NCI-H1694 (cell line): Measurements from ENCODE around the gene SLC26A1.

ENCODE experiments used
- DNase-seq: peaks from one replicate; lab custom pipeline; 2025; lab: John Stamatoyannopoulos, UW

SLC26A1 gene

GRCh38 chr4:998096-998691 lies 5.0 kb upstream of the SLC26A1 start:
- DNase-seq: no peak

DNA sequence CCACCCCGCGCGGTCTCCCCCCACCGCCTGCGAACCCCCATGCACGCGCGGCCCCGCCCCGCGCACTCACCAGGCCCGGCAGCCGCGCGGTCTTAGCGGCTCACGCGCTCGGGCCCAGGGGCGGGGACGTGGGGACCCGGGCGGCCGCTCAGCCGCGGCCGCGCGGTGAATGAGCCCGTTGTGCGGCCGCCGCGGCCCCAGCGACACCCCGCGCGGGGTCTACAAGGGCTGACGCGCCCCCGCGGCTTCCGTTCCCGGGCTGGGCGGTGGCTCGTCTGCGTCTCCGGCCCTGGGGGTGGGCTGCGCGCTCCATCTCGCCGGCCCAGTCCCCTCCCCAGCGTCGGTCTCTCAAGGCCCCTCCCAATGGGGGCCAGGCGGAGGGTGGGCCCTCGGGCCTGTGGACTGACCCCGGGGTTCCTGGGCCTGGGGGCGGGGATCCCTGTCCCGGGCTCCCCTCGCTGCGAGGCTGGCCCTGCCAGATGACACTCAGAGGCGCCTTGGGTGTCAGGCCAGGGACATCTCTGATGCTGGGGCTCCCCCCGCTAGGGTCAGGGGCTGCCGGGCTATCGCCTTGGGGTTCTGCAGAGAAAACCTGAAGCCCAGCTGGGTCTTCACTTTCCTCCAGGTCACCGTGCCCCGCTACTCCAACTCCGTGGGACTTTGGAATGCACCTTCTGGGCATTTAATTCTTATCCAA lies 4.3 kb upstream of the SLC26A1 start:
- DNase-seq: no peak

GRCh38 chr4:996997-997374 lies 3.8 kb upstream of the SLC26A1 start:
- DNase-seq: no peak

DNA sequence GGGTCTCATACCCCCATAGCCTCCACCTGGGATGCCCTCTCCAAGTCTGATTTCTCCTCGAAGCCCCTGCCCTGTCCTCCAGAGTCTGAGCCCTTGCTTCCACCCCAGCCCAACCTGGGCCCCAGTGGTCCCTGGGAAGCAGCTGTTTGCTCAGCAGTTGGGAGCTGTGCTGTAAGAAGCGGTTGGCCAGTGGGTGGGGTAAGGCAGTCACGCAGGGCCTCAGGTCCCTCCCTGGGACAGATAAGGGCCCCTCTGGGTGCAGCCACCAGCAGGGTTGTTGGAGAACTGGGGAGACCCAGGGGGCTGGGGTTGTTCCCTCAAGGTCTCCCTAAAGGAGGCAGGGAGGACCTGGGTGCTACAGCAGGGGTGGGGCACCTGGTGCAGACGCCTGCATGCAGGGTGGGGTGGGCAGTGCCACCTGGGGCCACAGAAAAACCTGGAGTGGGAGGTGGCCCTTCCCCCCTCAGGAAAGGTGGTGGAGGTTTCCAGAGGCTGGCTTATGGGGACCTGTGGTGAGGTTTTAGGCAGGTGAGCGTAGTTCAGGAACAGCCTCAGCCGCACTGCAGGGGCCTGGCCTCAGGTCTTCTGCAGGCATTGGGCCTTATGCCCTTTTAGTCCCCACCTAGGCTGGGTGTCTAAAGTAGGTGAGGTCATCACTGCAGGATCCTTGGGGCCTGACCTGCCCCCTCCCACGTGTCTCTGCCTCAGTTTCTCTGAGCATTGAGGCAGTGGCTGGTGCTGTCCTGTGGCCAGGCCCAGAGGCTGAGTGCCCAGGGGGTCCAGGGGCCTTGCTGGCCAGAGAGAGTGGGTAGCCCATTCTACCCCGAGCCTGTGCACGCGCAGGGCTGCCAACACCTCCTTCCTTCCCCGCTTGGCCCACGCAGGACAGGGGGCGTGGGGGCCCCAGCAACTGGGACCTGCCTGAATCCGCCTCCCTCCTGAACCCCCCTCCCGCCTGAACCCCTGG lies 3.1 kb upstream of the SLC26A1 start:
- DNase-seq: no peak

- DNase-seq: no peak
These were observed 2.3 kb upstream of the SLC26A1 start for GRCh38 chr4:995311-996026.

DNA sequence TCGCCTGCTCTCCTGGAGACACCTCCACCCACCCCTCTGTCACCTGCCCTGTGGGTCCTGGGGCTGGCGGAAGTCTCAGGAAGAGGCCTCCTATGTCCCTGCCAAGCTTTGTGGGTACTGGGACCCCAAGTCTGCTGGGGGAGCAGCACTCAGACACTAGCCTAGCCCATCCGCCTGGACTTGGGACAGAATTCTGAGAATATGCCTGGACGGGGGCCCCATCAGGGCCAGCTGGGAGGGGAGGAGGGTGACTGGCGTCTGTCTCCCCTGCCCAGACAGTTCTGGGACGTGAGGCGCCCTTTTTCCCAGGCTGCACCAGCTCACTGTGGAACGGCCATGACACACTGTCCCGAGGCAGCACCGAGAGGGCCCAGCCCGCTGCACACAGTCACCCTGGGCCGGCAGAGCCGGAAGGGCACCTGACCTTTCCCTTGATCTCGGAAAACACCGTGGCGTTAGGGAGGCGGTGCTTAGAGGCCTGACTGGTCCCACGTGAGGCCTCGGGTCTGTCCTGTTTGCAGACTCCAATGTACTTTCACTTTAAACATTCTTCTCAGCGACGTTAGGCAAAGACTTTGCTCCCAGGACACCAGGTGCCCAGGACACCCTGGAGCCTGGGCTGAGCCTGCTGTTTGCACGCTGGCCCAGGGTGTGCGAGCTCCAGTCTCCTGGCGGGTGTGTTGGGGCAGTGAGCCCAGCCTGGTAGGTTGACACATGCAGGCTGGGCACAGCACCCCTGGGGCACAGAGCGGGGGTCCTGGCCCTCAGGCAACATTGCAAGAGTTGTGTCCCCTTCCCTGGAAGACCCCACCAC lies 700 bp downstream of the SLC26A1 start:
- no peak for DNase-seq

DNA sequence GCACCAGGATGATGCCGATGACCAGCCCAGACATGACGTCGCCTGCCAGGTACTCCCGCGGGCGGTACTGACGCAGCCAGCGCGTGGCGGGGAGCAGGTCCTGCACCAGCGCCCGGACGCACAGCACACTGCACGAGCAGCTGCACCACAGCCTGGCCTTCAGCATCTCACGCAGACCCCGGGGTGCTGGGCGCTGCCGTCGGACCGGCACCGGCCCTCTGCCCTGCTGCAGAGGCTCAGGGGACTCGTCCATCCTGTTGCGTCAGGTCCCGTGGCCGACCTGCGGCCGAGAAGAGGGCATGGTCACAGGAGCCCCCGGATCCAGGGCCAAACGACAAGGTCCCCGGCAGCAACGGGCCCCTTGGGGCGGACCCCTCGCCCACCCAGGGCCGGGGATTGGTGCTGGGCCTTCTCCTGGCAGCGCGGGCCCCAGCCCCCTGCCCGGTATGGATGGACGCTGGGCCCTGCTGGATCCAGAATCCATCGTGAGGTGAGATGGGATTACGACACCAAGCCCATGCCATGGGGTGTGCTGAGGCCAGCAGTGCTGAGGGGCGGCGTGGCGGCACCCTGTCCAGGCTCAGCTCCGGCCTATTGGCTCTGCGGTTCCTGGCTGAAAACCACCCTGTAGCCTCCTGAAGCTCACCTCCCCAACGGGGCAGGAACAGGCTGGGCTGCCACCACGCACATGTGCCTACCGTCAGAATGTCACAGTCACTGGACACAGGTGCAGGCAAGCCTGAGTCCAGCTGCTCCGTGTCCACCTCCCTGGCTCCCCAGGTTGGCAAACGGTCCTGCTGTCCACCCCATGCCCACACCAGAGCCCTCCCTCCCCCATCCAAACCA lies 1.5 kb downstream of the SLC26A1 start:
- no peak for DNase-seq

DNA sequence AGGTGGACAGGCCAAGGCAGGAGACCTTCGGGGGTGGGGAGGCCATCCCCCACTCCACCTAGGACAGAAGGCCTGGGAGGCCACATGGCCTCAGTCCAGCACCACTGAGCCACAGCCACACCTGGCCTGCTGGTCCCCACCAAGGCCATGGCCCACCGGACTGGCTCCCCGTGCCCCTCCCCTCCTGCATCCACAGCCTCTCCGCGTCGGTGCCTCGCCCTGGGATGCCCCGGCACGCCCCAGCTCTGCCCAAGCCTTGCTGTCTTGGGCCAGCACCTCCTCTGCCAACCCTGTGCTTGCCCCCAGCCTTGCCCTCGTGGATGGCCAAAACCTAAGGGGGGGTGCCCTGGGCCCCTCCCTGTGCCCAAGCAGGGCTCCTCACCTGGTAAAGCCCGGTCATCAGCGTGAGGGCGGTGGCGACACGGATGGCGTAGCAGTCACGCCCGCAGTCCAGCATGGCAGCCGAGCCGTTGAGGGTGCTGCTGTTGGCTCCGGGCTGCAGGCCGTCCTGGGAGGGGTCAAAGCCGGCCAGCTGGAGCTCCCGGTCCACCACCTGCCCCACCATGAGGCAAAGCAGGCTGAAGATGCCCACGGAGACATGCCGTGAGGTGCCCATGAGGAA lies 2.3 kb downstream of the SLC26A1 start:
- no peak for DNase-seq

GRCh38 chr4:989722-990471 lies 3.3 kb downstream of the SLC26A1 start:
- no peak for DNase-seq

- no peak for DNase-seq
These were observed 4.2 kb downstream of the SLC26A1 start for GRCh38 chr4:988726-989721.

GRCh38 chr4:987624-988513 lies 5.3 kb downstream of the SLC26A1 start:
- DNase-seq: no peak

GRCh38 chr4:986879-987623 lies 6.2 kb downstream of the SLC26A1 start, which contains the start of gene IDUA:
IDUA (plus strand) TSS chr4:987044; CDS start chr4:987085, 41 bp downstream.
- DNase-seq: peak; percentile 40

DNA sequence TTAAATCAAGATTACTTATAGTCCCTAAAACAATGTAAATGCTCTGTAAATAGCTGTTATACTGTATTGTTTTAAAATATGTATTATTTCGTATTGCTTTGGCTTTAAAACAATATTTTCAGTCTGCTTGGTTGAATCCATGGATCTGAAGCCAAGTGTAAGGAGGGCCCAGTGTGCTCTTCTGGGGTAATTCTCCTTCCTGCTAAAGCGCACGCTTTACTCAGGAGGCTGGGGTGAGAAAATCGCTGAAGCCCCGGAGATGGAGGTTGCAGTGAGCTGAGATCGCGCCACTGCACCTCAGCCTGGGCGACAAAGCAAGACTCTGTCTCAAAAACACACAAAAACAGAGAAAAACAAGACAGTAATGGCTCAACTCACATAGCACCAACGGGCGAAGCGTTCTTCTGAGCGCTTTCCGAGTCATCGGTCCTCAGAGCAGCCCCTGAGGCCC lies 6.8 kb downstream of the SLC26A1 start:
- no peak for DNase-seq

GRCh38 chr4:985123-985830 lies 7.9 kb downstream of the SLC26A1 start:
- DNase-seq: no peak

DNA sequence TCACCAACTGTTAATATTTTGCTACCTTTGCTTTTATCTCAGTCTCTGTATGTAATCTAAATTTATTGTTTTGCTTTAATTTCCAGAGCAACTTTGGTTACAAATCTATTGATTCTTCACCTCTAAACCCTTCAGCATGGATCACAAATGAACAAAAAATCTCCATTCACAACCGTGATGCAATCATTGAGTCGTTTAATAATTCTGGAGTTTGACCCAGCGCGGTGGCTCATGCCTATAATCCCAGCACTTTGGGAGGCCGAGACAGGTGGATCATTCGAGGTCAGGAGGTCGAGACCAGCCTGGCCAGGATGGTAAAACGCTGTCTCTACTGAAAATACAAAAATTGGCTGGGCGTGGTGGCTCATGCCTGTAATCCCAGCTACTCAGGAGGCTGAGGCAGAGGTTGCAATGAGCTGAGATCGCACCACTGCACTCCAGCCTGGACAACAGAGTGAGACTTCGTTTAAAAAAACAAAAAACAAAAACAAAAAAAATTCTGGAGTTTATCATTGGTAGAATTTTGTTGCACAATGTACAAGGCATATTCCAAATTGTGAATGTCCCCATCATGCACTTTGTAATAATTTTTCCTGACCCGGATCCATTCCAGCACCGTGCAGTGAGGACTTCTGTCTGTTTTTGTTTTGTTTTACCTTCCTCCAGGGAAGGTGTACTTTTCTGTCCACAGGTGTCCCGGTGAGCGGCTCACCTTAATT lies 8.7 kb downstream of the SLC26A1 start:
- DNase-seq: no peak
